AG08396 (cell line): ENCODE measurements around the gene HNRNPF.
A peak's percentile ranks its signal among the peaks of the same experiment; 100 is the strongest.
"Not testable (repeated sequence)": the region's sequence is repeated elsewhere in the genome, so short reads cannot be mapped to it uniquely, and the experiment has no call there.

Experiments
- DNase-seq: peaks from one replicate; pipeline ENCODE4 v3.0.0; 2012; ENCODE audit warnings: low spot score, mixed read lengths

The HNRNPF gene

GRCh38 chr10:43348511-43349312, 60.3 kb downstream of the HNRNPF start:
- peak; percentile 94 for DNase-seq

- no peak for DNase-seq
Measured at GRCh38 chr10:43347997-43348396, 61.0 kb downstream of the HNRNPF start.

DNA sequence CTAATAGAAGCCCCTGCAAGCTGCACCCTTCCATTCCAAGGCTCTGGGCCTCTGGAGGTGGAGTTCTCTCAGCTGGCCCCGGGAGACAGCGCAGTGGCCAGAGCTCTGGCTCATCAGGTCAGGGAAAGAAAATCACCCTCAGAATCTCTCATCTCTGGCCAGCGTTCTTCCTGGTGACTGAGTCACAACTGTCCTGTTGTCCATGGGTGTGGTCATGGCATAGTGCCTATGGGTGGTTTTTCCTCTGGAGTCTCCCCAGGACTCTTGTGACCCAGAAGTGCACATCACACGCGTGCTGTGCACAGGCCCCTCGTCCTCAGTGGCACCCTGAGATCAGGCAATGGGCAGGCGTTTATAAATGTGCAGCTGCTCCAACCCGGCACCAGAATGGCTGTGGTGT, 64.9 kb downstream of the HNRNPF start:
- no peak for DNase-seq

DNA sequence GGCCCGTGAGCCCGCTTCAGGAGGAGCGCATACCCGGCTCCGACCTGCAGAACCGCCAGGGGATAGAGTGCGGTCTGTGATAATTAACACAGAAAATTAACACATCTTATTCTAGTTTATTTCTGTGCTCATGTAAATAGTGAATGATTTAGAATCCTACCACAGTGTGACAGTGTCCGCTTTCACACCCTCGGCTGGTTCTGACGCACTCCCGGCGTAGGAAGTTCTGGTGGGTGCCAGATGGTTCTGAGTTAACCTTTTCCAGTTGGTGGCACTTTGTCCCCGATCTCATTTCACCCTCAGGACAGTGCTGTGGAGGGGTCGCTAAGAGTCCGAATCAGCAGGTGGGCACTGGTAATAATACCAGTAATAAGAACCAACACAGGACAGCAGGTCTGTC, 65.9 kb downstream of the HNRNPF start:
- DNase-seq = no peak

DNA sequence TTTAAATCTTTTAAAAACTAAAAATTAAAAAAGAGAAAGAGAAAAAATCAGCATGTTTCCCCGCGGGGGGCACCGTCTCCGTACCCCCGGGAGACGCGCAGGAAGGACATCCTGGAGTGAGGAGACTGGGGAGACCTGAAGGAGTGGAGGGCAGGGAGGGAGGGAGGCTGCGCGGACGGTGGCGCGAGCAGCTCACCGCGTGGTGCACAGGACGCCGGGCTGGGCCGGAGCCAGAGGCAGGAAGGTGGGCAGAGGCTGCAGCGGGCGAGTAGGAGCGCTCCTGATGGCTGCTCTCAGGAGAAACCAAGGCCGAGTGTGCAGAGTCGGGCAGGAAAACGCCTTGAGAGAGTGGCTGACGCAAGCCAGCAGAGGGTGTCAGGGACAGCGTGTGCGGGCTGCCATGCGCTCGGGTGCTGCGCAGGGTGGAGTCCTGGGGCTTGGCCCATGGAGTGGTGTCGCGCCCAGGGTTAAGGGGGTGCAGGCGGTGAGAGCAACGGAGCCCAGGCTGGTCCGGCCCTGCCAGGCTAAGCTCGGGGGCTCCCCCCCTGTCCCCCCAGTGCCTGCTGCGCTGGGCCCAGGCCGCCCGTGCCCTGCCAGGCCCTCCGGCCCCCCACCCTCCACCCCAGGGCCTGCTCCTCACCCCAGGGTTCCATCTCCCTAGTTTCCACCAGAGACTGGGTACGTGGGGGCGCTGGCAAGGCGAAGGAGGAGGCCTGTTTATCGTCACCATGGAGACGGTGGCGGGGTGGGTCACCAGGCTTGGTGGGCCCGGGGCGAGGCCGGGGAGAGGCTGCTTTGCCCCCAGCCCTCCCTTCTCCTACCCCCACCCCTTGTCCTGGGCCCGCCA, 66.5 kb downstream of the HNRNPF start:
- DNase-seq = no peak

GRCh38 chr10:43341450-43341849, 67.5 kb downstream of the HNRNPF start:
- DNase-seq = no peak

DNA sequence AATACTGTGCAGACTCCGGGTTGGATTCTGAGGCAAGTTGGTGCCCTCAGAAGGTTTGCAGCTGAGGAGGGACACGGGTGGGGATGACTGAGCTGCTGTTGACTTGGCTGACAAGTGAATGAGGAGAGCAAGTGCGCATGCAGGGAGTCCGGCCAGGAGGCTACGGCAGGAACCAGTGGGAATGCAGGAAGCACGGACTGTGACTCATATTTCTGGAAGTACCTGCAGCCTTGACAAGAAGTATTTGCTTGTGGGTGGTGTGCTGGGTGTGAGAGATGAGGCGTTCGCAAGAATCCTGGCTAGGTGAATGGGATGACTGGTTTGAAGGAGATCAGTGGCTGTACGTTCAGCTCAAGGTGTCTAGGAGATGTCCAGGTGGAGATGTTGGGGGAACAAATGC, 68.4 kb downstream of the HNRNPF start:
- no peak for DNase-seq

GRCh38 chr10:43340101-43340500, 68.9 kb downstream of the HNRNPF start:
- DNase-seq = no peak

- DNase-seq = no peak
Measured at GRCh38 chr10:43339136-43339535, 69.8 kb downstream of the HNRNPF start.

DNA sequence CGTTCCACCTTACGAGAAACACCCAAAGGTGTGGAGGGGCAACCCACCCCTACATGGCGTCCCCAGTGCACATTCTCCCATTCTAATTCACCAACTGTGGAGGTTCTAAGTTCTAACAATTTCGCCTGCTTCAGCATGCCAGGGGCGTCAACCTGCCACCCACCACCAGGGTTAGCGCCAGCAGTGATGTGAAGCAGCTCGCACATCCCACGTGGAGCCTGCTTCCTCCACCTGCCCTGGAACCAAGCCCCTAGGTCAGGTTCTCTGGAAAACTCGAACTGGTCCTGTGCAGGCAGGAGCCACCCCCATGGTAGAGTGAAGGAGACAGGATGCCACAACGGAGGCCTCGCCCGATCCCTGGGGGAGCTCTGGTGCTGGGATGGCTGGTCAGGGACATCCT, 70.9 kb downstream of the HNRNPF start:
- no peak for DNase-seq

DNA sequence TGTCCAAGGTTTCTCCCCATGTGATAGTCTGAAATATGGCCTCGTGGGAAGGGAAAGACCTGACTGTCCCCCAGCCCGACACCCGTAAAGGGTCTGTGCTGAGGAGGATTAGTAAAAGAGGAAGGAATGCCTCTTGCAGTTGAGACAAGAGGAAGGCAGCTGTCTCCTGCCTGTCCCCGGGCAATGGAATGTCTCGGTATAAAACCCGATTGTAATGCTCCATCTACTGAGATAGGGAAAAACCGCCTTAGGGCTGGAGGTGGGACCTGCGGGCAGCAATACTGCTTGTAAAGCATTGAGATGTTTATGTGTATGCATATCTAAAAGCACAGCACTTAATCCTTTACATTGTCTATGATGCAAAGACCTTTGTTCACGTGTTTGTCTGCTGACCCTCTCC, 71.5 kb downstream of the HNRNPF start:
- not testable (repeated sequence) for DNase-seq

DNA sequence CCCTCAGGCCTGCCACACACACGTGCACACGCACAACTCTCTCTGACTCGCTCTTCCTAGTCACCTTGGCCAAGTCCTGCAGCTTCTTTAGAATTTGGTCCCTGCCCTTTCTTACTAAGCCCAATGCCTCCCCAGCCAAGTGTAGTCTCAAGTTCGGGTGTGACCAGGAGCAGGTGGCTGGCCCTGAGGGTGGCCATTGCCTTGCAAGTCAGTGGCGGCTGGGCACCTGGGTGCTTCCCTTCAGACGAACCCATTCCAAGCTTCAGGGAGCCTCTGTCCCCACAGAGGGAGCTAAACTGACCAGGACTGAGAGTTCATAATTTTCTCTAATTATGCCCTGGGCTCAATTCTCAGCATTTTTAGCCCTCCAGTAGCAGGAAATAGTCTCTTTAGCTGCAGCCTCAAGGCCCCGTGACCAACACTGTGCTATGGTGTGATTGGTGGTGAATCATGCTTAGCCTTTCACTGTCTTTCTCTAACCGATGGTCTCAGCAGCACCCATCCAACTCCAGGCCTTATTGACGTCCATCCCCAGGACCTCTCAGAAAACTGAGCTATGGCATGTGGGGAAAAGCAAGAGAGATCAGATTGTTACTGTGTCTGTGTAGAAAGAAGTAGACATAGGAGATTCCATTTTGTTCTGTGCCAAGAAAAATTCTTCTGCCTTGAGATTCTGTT, 72.2 kb downstream of the HNRNPF start:
- no peak for DNase-seq

GRCh38 chr10:43336061-43336460, 72.9 kb downstream of the HNRNPF start:
- no peak for DNase-seq
